Measurements from ENCODE around the gene HSD17B2.

The HSD17B2 gene

DNA sequence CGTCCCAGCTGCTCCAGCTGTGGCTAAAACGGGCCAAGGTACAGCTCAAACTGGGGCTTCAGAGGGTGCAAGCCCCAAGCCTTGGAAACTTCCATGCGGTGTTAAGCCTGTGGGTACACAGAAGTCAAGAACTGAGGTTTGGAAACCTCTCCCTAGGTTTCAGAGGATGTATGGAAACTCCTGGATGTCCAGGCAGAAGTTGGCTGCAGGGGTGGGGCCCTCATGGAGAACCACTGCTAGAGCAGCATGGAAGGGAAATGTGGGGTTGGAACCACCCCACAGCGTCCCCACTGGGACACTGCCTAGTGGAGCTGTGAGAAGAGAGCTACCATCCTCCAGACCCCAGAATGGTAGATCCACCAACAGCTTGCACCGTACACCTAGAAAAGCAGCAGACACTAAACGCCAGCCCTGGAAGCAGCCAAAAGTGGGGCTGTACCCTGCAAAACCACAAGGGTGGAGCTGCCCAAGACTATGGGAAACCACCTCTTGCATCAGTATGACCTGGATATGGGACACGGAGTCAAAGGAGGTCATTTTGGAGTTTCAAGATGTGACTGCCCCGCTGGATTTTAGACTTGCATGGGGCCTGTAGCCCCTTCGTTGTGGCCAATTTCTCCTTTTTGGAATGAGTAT lies 26.0 kb upstream of the HSD17B2 start:
- no peak for TF ChIP-seq GATA2 (IDR thresholded peaks at IDR 0.05; ENCODE audit: low read depth, low read length)
- TF ChIP-seq GATA3 (IDR thresholded peaks at IDR 0.05; ENCODE audit: low read depth, low read length) = no peak

DNA sequence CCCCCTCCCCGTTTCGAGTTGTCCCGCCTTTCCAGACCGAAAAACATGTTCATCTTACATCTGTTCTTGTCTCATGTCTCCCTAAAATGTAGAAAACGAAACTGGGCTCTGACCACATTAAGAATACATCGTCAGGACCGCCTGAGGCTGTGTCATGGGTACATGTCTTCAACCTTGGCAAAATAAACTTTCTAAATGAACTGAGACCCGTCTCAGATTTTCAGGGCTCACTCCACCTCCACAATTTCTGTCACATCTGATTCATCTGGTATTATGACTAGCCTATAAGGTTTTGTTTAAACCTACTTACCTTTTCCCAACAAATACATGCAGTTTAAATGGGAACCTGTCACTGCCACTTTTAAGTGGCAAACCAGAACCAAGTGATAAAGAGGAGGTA lies 24.4 kb upstream of the HSD17B2 start:
- TF ChIP-seq GATA3 (IDR thresholded peaks at IDR 0.05; ENCODE audit: low read depth, low read length) = no peak
- no peak for TF ChIP-seq GATA2 (IDR thresholded peaks at IDR 0.05; ENCODE audit: low read depth, low read length)

DNA sequence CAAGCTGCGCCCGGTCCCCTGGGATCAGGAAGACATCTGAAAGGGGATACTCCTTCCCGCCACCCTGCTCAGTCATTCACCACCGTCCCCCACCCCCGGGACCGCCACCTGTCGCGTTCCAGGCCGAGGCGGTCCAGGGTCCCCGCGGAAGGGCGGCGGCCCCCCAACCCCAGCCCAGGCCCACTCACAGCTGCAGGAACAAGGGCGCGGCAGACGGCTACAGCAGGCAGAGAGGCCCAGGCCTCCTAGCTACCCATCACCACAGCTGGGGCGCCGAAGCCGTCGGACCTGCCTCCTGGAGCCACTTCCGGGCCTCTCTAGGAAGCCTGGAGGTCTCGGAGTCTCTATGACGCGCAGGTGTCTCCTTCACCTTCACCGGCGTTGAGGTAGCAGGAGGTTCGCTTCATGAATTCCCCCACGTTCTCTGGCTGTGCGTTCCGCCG lies 23.8 kb upstream of the HSD17B2 start, which contains the start of gene SDR42E1:
Gene SDR42E1, minus strand, starts transcription at position 272 of the 443 bp plus-strand sequence. CDS start 10,612 bp downstream, outside the sequence.
- TF ChIP-seq GATA2 (IDR thresholded peaks at IDR 0.05; ENCODE audit: low read depth, low read length) (no peak), GATA3 (IDR thresholded peaks at IDR 0.05; ENCODE audit: low read depth, low read length) (no peak)

DNA sequence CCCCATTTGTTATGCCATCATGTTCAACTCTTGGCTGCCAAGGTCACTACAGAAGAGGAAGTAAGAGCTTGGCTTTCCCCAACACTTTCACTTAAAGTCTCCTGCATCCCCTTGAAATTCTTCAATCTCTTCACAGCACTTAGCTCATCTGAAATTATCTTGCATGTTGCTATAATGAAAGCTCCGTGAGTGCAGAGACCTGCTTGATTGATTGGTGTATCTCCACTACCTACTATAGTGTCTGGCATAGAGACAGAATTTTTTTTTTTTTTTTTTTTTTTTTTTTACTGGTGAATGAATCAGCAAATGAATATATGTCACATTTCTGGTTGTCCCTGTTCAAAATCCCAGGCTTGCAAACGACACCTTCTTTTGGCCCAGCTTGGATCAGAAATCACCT lies 21.9 kb upstream of the HSD17B2 start:
- TF ChIP-seq GATA3 (IDR thresholded peaks at IDR 0.05; ENCODE audit: low read depth, low read length) = no peak
- TF ChIP-seq GATA2 (IDR thresholded peaks at IDR 0.05; ENCODE audit: low read depth, low read length) = no peak

- no peak for TF ChIP-seq GATA2 (IDR thresholded peaks at IDR 0.05; ENCODE audit: low read depth, low read length)
- no peak for TF ChIP-seq GATA3 (IDR thresholded peaks at IDR 0.05; ENCODE audit: low read depth, low read length)
Observed at GRCh38 chr16:82016263-82016662, 18.8 kb upstream of the HSD17B2 start.

- TF ChIP-seq GATA2 (IDR thresholded peaks at IDR 0.05; ENCODE audit: low read depth, low read length) (no peak), GATA3 (IDR thresholded peaks at IDR 0.05; ENCODE audit: low read depth, low read length) (no peak)
Observed at GRCh38 chr16:82016964-82017363, 18.1 kb upstream of the HSD17B2 start.

- TF ChIP-seq GATA3 (IDR thresholded peaks at IDR 0.05; ENCODE audit: low read depth, low read length) (no peak), GATA2 (IDR thresholded peaks at IDR 0.05; ENCODE audit: low read depth, low read length) (no peak)
Observed at GRCh38 chr16:82017911-82018568, 17.0 kb upstream of the HSD17B2 start.

GRCh38 chr16:82019535-82019934 lies 15.5 kb upstream of the HSD17B2 start:
- TF ChIP-seq GATA3 (IDR thresholded peaks at IDR 0.05; ENCODE audit: low read depth, low read length) (no peak), GATA2 (IDR thresholded peaks at IDR 0.05; ENCODE audit: low read depth, low read length) (no peak)

DNA sequence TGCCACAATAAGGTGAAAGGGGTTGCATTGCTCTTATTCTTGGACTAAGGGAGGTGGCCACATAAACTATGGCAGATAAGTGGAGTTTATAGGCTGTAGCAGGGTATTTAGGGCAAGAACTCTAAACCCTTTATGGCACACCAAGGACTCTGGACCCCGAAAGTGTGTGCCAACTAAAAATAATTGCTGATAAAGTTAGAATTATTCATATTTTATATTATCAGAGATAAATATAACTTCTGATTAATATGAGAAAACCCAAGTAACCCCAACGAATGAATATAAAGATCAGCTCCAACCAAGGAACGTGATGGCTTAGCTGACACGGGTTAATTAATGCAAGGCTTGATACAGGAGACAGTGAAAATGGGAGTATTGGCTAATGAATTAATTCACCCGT lies 15.0 kb upstream of the HSD17B2 start:
- no peak for TF ChIP-seq GATA3 (IDR thresholded peaks at IDR 0.05; ENCODE audit: low read depth, low read length)
- no peak for TF ChIP-seq GATA2 (IDR thresholded peaks at IDR 0.05; ENCODE audit: low read depth, low read length)

DNA sequence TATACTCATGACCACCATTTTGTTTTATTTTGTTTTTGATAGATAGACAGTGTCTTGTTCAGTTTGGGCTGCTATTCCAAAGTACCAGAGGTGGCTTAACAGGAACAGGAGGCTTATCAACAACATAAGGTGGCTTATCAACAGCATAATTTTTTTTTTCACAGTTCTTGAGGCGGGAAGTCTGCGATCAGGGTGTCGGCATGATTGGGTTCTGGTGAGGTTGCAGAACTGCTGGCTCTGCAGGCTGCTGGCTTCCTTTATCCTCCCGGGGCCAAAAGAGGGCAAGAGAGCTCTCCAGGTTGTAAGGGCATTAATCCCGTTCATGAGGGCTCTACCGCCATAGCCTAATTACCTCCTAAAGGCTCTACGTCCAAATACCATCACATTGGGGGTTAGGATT lies 11.8 kb upstream of the HSD17B2 start:
- TF ChIP-seq GATA3 (IDR thresholded peaks at IDR 0.05; ENCODE audit: low read depth, low read length) = no peak
- TF ChIP-seq GATA2 (IDR thresholded peaks at IDR 0.05; ENCODE audit: low read depth, low read length) = no peak

DNA sequence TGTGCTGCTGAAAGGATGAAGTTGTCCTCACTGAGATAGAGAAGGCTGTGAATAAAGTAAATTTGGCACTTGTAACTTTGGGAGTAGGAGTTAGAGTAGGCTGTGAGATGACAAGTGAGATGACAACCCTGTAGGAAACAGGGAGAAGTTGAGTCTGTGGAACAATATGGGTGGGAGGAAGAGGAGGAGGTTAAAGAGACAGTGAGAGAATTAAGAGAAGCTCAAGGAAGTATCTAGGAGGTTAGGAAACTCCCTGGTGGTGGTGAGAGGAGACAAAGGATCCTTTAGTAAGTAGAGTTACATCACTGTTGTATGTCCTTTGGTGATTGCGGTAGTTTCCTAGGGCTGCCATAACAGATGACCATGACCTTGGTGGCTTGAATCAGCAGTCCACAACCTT lies 10.7 kb upstream of the HSD17B2 start:
- TF ChIP-seq GATA3 (IDR thresholded peaks at IDR 0.05; ENCODE audit: low read depth, low read length) (no peak), GATA2 (IDR thresholded peaks at IDR 0.05; ENCODE audit: low read depth, low read length) (no peak)

- TF ChIP-seq GATA2 (IDR thresholded peaks at IDR 0.05; ENCODE audit: low read depth, low read length) = no peak
Observed at GRCh38 chr16:82024883-82025282, 10.2 kb upstream of the HSD17B2 start.

GRCh38 chr16:82027629-82028064 lies 7.4 kb upstream of the HSD17B2 start:
- no peak for TF ChIP-seq GATA3 (IDR thresholded peaks at IDR 0.05; ENCODE audit: low read depth, low read length)
- TF ChIP-seq GATA2 (IDR thresholded peaks at IDR 0.05; ENCODE audit: low read depth, low read length) = no peak

DNA sequence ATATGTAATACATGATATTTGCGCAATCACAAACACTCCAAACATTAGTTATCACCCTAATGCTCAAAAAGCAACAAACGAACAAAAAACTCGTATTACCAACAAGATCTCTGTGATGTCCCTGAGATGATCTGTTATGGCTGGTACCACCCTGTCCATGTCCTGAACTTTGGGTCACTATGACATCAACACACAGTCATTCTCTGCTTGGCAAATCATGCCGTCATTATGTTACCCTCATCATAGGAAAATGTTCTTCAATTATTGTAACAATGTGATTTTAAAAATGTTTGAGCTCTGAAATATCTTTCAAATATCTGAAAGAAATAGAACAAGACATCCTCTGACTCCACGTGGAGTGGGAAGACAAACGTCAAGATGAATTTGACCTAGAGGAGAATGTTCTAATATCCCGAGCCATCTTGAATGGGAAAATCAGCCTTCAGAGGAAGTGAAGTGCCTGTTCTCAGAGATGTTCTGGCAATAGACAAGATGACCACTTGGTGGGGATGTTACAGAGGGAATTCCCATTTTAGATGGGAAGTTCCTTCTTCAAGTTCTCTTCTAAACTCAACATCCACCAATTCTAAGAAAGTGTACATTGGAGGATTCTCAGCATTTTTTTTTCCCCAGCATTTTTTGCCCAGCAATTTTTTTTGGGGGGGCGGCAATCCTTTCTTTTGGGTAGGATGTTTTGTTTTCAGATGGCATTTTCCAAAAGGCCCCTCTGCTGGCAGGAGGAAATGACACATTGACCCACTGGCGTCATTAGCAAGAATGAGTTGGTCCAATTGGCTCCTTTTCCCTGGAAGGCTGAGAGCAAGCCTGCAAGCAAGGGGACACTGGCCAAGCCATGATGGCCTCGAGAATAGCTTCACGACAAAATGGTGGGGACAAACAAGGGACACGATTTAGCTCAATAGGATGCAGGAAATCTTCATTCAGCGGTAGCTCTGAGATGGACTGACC lies 3.7 kb upstream of the HSD17B2 start:
- TF ChIP-seq GATA2 (IDR thresholded peaks at IDR 0.05; ENCODE audit: low read depth, low read length) (no peak), GATA3 (IDR thresholded peaks at IDR 0.05; ENCODE audit: low read depth, low read length) (no peak)
